Effector memory CD4-positive, alpha-beta T cell (primary cell): ENCODE results near the gene CBX8.
"Not testable (repeated sequence)": the region's sequence is repeated elsewhere in the genome, so short reads cannot be mapped to it uniquely, and the experiment has no call there.

Source experiments
- DNase-seq, 3 donors: peaks; one replicate each; pipeline ENCODE4 v3.0.0-alpha.2; 2020
- H3K27ac ChIP-seq: 2 replicates; pipeline ENCODE4 v1.7.0; 2013; ENCODE audit warnings: mild to moderate bottlenecking, low read length, moderate library complexity; ENCODE audit not compliant: insufficient read depth, poor library complexity, severe bottlenecking
- H3K27me3 ChIP-seq: replicated peaks from 2 replicates; pipeline ENCODE4 v1.7.0; 2013; ENCODE audit warnings: mild to moderate bottlenecking, low read length; ENCODE audit not compliant: insufficient read depth, control insufficient read depth, poor library complexity, severe bottlenecking
- H3K36me3 ChIP-seq: 2 replicates; pipeline ENCODE4 v1.7.0; 2013; ENCODE audit warnings: mild to moderate bottlenecking, low read length, moderate library complexity; ENCODE audit not compliant: control insufficient read depth, insufficient read depth
- H3K4me1 ChIP-seq: 2 replicates; pipeline ENCODE4 v1.7.0; 2013; ENCODE audit warnings: low read length, mild to moderate bottlenecking; ENCODE audit not compliant: control insufficient read depth, insufficient read depth, poor library complexity, severe bottlenecking
- H3K4me3 ChIP-seq: 2 replicates; pipeline ENCODE4 v1.7.0; 2013; ENCODE audit warnings: low read length, low read depth, mild to moderate bottlenecking; ENCODE audit not compliant: insufficient read depth, poor library complexity, severe bottlenecking
- H3K9me3 ChIP-seq: 2 replicates; pipeline ENCODE4 v1.7.0; 2013; ENCODE audit warnings: mild to moderate bottlenecking, low read length, moderate library complexity; ENCODE audit not compliant: control insufficient read depth

CBX8 gene

DNA sequence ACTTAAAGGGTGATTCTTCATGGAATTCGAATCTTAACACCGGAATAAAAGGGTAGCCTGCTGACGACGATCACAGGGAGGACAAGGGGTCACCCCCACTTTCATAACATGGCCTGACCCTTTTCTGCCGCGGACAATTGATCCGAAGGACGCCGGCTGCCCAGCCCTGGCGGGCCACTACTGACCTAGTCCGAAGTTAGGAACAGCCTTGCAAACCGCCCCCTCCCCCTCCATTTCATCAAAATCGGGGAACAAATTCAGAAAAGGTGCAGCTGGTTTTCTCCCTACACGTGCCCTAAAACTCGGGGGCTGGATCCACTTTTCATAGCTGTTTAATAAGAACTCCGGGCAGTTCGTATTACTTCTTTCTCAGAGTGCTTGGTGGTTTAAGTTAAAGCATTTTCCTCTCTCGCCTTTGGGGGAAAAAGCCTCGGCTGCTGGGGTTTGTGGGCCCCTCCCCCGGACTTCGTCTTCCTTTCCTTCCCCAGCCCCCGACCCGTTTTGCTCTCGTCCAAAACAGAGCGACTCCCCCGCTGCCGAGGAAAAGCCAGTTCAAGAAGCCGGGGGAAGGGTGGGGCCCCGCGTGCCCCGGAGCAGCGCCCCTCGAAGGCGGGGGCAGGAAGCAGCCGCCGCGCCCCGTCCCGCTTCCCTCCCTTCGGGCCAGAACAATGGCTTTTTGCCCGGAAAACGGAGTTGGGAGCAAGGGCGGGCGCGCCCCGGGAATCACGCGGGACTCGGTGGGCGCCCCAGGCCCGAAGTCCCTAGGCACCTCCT, 19.6 kb downstream of the CBX8 start:
- Histone ChIP-seq H3K4me1 (peaks cover 19% of the 10 kb centered on the region), H3K27ac (no peak overlapping the region), H3K9me3 (no peaks in the 10 kb centered on the region), H3K36me3 (no peaks in the 10 kb centered on the region), H3K27me3 (peaks cover 38% of the 10 kb centered on the region), H3K4me3 (peak overlapping the region; percentile 39)
- no peak for DNase-seq

DNA sequence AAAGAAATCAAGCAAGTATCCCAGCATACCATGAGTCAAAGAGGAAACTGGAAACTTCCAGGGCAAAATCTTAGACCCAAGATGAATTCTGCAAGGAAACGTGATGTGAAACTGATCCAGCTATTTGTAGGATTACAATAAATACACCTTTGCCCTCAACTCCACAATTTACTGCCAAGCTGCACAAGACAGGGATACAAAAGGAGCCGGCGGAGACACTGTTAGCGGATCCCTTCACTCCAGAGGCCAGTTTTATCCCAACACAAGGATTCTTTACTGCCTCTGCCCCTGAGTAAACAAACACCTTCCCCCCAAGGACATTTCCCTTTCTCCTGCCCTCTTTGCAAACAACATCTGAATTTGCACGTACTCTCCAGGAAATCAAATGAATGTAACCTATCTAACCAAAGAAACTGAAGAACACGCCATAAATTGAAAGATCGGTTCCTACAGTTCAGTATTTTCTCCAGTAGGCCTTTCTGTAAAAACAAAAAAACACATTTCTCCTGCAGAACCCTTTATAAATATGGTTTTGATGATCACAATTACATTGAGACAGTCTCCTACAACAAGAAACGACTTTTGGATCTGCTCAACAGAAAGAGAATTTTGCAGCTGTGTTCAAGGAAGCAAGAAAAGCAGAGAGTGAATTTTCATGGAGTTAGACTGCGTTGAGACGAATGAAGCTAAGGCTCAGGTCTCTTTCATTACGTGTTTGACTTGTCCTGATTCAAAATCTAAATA, 20.3 kb downstream of the CBX8 start:
- Histone ChIP-seq H3K27ac (no peak overlapping the region), H3K4me1 (peaks cover 19% of the 10 kb centered on the region), H3K36me3 (no peaks in the 10 kb centered on the region), H3K9me3 (no peaks in the 10 kb centered on the region), H3K4me3 (no peak overlapping the region), H3K27me3 (peaks cover 38% of the 10 kb centered on the region)
- no peak for DNase-seq

DNA sequence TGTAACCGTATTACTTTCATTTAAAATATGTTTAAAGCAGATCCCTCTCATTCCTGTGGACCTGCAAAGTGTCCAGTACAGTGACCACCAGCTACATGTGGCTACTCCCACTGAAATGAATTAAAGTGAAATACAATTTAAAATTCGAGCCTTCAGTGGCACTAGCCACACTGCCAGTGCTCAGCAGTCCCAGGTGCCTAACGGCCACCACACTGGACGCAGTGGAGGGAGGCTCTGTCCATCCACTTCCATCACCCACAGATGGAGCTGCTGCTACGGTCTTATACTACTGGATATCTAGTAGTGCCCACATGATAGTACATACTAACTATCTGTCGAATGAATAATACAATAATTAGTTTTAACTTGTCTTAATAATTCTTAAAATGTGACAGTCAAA, 21.2 kb downstream of the CBX8 start:
- H3K36me3 ChIP-seq, result no peaks in the 10 kb centered on the region
- H3K9me3 ChIP-seq, result no peaks in the 10 kb centered on the region
- no peak overlapping the region for H3K4me3 ChIP-seq
- H3K27ac ChIP-seq, result no peak overlapping the region
- no peak for DNase-seq
- H3K27me3 ChIP-seq, result peaks cover 41% of the 10 kb centered on the region
- peaks cover 19% of the 10 kb centered on the region for H3K4me1 ChIP-seq

DNA sequence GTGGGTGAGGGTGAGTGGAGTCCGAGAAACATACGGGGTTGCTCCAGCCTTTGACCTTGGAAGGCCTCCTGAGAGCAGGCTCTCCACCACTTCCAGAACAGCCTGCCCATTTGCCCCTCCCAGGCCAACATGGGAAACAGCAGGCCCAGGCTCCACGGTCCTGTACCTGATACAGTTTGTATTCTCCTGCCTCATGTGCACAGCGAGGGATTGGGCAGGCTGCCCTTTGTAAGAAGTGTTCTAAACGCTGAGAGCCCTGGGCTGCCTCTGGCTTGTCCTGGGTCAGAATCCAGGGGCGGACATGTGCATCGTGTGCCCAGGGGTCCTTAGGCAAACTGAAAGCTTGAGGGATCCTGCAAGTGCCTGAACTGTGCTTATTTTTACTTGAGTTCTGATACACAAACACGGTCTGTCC, 22.3 kb downstream of the CBX8 start:
- Histone ChIP-seq H3K4me3 (no peak overlapping the region), H3K27me3 (peaks cover 40% of the 10 kb centered on the region), H3K4me1 (peaks cover 19% of the 10 kb centered on the region)

DNA sequence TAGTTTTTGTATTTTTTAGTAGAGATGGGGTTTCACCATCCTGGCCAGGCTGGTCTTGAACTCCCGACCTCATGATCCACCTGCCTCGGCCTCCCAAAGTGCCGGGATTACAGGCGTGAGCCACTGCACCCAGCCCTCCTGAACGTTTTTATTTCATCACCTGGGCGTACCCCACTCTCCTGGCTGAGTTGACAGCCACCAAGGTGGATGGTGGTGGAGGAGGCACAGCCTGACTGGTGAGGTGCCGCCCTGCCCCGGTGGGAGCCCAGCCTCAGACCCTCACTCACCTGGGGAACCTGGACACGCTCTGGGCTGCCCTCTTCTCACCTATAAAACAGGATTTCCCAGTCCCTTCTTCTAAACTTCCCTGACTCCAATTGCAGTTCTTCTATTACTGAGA, 24.2 kb downstream of the CBX8 start:
- H3K4me3 ChIP-seq, DNase-seq, H3K36me3 ChIP-seq, H3K4me1 ChIP-seq, H3K27ac ChIP-seq, H3K9me3 ChIP-seq: not testable (repeated sequence)
- peaks cover 27% of the 10 kb centered on the region for H3K27me3 ChIP-seq

More for the DNA sequence above, 22.3 kb downstream of the CBX8 start:
- DNase-seq, result no peak
- Histone ChIP-seq H3K36me3 (no peaks in the 10 kb centered on the region), H3K27ac (no peak overlapping the region), H3K9me3 (no peaks in the 10 kb centered on the region)

DNA sequence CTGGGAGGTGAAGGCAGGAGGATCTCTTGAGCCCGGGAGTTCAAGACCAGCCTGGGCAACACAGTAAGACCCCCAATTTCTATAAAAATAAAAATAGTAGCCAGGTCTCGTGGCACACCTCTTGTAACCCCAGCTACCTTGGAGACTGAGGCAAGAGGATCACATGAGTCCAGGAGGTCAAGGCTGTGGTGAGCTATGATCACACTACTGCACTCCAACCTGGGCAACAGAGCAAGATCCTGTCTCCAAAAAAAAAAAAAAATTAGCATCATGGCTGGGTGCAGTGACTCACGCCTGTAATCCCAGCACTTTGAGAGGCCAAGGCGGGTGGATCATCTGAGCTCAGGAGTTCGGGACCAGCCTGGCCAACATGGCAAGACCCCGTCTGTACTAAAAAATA, 25.6 kb downstream of the CBX8 start:
- no peak overlapping the region for H3K4me3 ChIP-seq
- no peak overlapping the region for H3K27ac ChIP-seq
- no peaks in the 10 kb centered on the region for H3K4me1 ChIP-seq
- DNase-seq, result no peak
- no peaks in the 10 kb centered on the region for H3K9me3 ChIP-seq
- no peaks in the 10 kb centered on the region for H3K36me3 ChIP-seq
- H3K27me3 ChIP-seq, result peaks cover 13% of the 10 kb centered on the region

- Histone ChIP-seq H3K27me3 (peaks cover 8% of the 10 kb centered on the region), H3K4me3 (no peak overlapping the region), H3K27ac (no peak overlapping the region), H3K36me3 (no peaks in the 10 kb centered on the region), H3K4me1 (no peaks in the 10 kb centered on the region), H3K9me3 (no peaks in the 10 kb centered on the region)
- no peak for DNase-seq
These were observed 27.0 kb downstream of the CBX8 start for GRCh38 chr17:79769570-79770506.

GRCh38 chr17:79765708-79766107, 31.2 kb downstream of the CBX8 start:
- H3K27ac ChIP-seq, result no peak overlapping the region

DNA sequence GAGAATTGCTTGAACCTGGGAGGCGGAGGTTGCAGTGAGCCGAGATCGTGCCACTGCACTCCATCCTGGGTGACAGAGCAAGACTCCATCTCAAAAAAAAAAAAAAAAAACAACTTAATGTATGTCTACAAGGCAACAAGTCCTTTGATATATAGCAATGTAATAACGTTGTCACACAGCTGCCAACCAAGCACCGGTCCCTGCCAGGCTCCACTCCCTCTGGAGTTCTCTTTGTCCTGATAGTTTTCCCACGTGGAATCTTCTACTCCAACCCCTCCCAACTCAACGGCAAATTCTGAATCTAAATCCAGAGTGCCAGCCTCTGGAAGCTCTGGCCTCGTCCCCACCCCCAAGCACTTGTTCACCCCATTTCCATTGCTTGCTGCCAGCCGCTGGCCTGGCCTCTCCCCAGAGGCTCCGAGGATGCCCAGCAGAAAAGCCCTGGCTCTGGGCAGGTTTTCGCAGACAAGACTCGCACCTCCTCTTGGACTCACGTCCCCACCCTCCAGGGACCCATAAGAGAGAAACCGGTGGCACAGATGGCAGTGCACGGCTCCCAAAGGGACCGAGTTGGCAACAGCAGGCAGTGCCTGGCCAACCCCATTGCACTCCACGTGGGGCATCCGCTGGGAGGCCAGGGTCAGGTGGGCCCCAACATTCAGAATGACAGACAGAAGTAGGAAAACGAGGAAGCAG, 34.8 kb downstream of the CBX8 start:
- Histone ChIP-seq H3K9me3 (no peaks in the 10 kb centered on the region), H3K27ac (no peak overlapping the region), H3K4me3 (no peak overlapping the region), H3K27me3 (no peaks in the 10 kb centered on the region), H3K4me1 (no peaks in the 10 kb centered on the region), H3K36me3 (no peaks in the 10 kb centered on the region)
- DNase-seq, result no peak

More at GRCh38 chr17:79765708-79766107, 31.2 kb downstream of the CBX8 start:
- DNase-seq, result no peak
- Histone ChIP-seq H3K27me3 (peaks cover 5% of the 10 kb centered on the region), H3K4me1 (no peaks in the 10 kb centered on the region), H3K36me3 (no peaks in the 10 kb centered on the region), H3K9me3 (no peaks in the 10 kb centered on the region), H3K4me3 (no peak overlapping the region)
